IPS-NIHi7 (cell line): ENCODE results near the gene ZNF496.

Experiments
- DNase-seq: peaks from one replicate; pipeline ENCODE4 v3.0.0; 2012; ENCODE audit warnings: mixed read lengths; ENCODE audit errors: extremely low spot score

ZNF496 gene

DNA sequence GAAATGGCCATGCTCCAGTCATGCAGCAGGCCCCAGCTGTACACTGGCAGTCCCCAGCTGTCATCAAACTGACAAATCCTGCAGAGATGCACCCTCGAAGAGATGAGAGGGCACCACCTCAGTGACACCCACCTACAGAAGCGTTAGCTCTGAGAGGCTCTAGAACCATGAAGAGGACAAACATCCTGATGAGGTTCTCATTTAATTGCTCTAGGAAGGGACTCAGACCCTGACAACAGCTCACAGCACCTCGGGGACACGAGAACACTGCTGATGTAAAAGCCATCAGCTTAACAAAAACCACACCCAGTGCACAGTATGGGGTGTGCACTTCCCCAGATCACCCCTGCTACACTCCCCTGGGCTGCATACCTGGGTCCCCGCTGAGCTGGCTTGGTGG lies 3.4 kb downstream of the ZNF496 start:
- no peak for DNase-seq

- no peak for DNase-seq
Measured at GRCh38 chr1:247326411-247327130, 5.1 kb downstream of the ZNF496 start.

- DNase-seq, result no peak
Measured at GRCh38 chr1:247324923-247325322, 6.7 kb downstream of the ZNF496 start.

GRCh38 chr1:247324204-247324787 lies 7.4 kb downstream of the ZNF496 start:
- DNase-seq, result no peak

- DNase-seq, result no peak
Measured at GRCh38 chr1:247322849-247323586, 8.6 kb downstream of the ZNF496 start.

DNA sequence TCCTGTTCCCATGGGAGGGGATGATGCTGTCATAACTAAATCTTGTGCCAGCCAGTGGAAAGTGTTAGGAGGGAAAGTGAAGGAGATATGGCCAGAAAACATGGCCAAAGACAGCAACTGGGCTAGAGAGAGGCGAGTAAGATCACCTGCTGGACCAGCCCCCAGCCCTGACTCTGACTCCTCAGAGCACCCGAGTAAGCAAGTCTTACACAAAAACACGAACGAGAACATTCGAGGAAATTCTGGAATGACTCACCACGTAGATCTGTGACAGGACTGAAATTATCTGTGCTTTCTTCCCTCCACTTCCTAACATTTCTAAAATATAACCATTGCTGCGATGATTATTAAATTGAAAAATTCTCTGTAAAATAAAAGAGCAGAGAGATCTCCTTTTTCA lies 9.2 kb downstream of the ZNF496 start:
- no peak for DNase-seq

DNA sequence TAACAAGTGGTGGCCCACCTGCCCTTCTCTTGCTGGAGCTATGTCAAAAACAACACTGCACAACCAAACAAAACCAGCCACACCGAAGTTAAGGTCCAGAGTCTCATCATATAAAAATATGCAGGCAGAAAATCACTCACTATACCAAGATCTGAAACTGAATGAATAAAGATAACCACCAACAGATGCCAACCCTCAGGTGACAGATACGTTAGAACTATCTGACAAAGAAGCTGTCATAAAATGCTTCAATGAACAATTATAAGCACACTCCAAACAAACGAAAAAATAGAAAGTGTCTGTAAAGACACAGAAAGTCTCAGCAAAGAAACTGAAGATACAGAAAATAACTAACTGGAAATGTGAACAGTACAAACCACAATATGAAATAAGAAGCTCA lies 14.0 kb downstream of the ZNF496 start:
- no peak for DNase-seq

DNA sequence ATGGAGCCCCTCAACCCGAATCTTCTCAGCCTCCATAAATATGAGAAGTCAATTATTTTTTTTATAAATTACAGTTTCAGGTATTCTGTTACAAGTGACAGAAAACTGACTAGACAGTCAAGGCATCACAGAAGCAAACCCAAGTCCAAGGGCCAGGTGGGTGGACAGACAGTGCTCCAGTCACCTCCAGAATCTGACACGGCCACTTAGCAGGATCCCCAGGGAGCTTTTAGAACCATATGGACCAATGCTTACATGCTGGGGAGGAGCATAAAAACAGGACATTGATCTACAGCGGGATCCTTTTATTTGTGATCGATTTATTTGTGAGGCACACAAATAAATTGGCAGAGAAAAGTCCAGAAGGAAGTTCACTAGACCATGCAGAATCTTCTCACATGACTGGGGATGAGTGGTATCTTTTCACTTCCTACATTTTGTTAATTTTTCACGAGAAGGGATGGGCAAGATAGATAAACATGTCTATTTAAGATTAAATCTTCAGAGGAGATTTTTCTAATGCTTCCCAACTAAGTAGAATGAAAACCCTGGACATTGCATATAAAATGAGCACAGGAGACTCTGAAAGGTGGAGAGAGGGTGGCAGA lies 15.0 kb downstream of the ZNF496 start:
- no peak for DNase-seq

DNA sequence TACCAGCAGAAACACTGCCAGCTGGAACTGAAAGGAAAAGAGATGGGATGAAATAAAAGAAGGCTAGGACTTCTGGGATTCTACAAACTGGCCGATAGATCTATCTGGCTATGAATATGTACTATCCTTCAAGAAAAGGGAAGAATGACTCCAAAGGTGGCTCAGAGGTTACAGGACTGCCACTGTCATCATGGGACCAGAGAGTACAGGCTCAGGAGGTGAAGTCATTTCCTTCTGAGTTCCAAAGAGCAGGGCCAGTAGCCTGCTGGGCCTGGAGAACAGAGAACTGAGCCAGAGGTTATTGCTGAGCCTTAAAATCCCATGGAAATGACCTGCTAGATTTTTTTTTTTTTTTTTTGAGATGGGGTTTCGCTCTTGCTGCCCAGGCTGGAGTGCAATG lies 27.6 kb downstream of the ZNF496 start:
- DNase-seq, result no peak

GRCh38 chr1:247303216-247303615 lies 28.5 kb downstream of the ZNF496 start:
- DNase-seq, result no peak

- DNase-seq, result no peak
Measured at GRCh38 chr1:247301176-247301540, 30.5 kb downstream of the ZNF496 start.

GRCh38 chr1:247300491-247301175 lies 31.0 kb downstream of the ZNF496 start:
- no peak for DNase-seq

DNA sequence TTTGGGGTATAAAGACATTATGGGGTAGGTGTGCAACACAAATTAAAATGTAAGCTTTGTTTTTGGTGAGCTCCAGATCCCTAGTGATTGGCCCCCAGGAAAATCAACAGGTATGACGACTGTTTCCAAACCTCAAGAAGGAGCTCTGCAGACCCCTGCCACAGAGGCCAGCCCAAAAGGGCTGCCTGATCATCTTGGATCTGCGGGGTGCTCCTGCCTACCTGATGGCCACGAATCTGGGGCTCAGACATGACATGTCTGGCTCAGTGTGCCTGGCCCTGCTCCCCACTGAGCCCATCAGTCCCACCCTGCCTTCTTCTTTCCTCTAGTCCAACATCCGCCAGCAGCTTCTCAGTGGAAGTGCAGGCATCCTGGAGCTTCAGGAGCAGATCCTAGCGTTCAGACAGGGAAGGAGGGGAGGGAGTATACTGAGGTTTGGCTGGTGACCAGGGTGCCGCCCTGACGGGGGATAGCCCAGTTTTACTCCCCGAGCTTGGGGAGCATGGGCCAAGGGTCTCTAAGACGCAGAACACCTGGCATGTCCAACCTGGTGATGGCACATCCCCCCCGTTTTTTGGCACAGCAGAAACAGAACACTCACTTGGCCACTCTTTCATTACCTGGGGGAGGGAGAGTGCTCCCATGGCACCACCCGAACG lies 31.8 kb downstream of the ZNF496 start:
- DNase-seq, result no peak

DNA sequence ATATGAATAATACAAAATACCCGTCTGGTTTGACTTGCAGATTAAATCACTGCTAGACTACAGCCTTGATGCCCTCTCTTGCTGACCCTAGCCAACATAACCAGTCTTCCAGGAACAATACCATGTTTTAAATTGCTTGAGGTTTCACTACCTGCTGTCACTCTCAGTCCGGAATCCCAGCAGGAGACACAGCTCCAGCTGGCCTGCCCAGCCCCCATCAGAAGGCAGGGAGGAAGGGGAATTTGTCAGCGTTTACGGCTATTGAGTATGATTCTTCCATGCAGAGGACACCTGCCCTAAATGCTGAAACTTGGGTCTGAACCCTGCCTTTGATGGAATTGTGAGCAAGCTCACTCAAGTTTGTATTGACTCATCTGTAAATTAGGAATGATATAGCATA lies 33.0 kb downstream of the ZNF496 start:
- no peak for DNase-seq

GRCh38 chr1:247298124-247298481 lies 33.6 kb downstream of the ZNF496 start:
- no peak for DNase-seq

DNA sequence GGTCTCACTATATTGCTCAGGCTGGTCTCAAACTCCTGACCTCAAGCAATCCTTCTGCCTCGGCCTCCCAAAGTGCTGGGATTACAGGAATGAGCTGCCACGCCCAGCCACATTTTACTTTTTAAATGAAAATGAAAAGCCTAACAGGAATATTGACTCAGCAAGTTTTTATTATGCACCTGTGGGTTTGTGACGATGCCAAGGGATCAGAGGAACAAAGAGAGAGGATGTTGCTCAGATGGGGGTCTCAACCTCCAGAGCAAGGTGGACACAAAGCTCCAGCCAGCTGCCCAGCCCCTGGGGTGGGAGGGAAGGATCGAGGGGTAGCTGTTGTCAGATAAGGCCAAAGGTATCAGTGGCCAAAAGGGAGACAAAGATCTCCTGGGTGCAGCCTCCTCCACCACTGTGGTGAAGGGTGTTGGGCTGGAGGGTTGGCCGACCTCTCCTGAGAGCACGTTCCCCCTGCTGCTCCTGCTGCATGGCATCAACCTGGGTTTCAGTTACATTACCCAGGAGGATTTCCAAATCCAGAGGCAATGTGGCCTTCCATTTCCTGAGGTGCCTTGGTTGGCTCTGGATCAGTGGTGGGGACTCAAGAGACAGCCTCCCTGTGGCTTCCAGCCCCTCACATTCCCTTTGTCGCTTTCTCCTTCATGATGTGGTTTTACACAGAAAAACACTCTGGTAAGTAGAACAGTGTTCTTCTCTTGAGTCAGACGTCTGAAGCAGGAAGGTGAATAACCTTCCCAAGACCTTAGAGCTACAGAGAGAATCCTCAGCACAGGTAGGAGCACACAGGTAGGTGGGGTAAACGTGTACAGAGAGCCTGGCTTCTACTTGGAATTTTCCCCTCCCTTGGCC lies 34.2 kb downstream of the ZNF496 start:
- no peak for DNase-seq

- no peak for DNase-seq
Measured at GRCh38 chr1:247296599-247297180, 35.0 kb downstream of the ZNF496 start.

GRCh38 chr1:247295746-247296145 lies 35.9 kb downstream of the ZNF496 start:
- no peak for DNase-seq

GRCh38 chr1:247295274-247295684 lies 36.4 kb downstream of the ZNF496 start:
- DNase-seq, result peak; percentile 75

DNA sequence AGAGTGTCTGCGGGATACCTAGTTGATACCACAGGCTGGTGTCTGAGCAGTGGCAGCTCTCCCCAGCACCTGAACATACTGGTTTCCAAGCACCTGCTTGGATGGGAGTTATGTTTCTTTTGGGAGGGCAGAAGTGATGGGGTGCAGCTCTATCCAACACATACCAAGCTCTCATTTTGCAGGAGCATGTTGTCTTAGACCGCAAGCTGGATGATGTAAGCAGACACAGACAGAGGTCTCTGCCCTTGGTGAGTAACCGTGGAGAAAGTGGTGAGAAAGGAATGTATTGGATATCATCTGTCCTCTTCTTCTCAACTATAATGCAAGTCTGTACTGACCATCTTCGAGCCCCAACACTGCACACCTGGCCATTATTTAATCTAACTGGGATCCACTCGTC lies 37.4 kb downstream of the ZNF496 start:
- no peak for DNase-seq
